HepG2 (cell line): Measurements from ENCODE around the gene FKBP10. TPM values are rescaled to one million over a fixed set of nuclear protein-coding genes. Genes with fewer than 3 reads are reported as not detected.
A peak's percentile ranks its signal among the peaks of the same experiment; 100 is the strongest.

Experiments used
- HMGXB4 ChIP-seq, 2 experiments: sonication (generic) in 1 of 2; formaldehyde crosslinking in 1 of 2; IDR thresholded peaks; 2 replicates each; pipeline versions ENCODE4 v1.4.0 to v1.6.1; 2018 to 2020; ENCODE audit warnings: missing genetic modification reagents in 2 of 2, borderline replicate concordance in 1 of 2, low read depth in 1 of 2, mild to moderate bottlenecking in 1 of 2, missing biosample characterization in 1 of 2
- HNF1B ChIP-seq: sonication (generic); formaldehyde crosslinking; IDR thresholded peaks from 2 replicates; pipeline ENCODE4 v1.5.1; 2020; ENCODE audit warnings: mild to moderate bottlenecking, moderate library complexity, missing genetic modification reagents
- NBN ChIP-seq: fragments of 450-650 bp; conservative IDR thresholded peaks from 2 replicates; pipeline ENCODE4 v1.6.1; 2017
- RFX5 ChIP-seq: IDR thresholded peaks from 2 replicates; pipeline ENCODE4 v1.6.1; 2011; ENCODE audit warnings: low read depth, low read length, improper control_type of control experiment
- SMYD3 ChIP-seq: sonication (generic); formaldehyde crosslinking; IDR thresholded peaks from 2 replicates; pipeline ENCODE4 v1.8.1; 2023; ENCODE audit warnings: mild to moderate bottlenecking, missing genetic modification reagents
- ZNF776 ChIP-seq: sonication (generic); formaldehyde crosslinking; IDR thresholded peaks from 2 replicates; pipeline ENCODE4 v1.4.0; 2020; ENCODE audit warnings: mild to moderate bottlenecking, missing genetic modification reagents
- polyA plus RNA-seq, 8 experiments: library from polyadenylated mRNA; depleted of rRNA in 3 of 8; stranded (reverse) in 7 of 8; unstranded in 1 of 8; fragments of >200 nt; fragmentation: Illumina TruSeq in 4 of 8; extraction: Trizol in 4 of 8; gene quantifications; 2 replicates each; pipeline versions ENCODE4 v1.2.1 to v1.2.3, GENCODE V29; 2011 to 2016; ENCODE audit warnings: low read depth in 4 of 8, missing spikeins in 1 of 8, mixed read lengths in 1 of 8; ENCODE audit not compliant: insufficient read depth in 1 of 8
- total RNA-seq, 5 experiments: library from RNA; depleted of rRNA; stranded (reverse); fragments of >200 nt; fragmentation: Illumina TruSeq; extraction: Trizol; gene quantifications; 2 replicates each; pipeline ENCODE4 v1.2.3, GENCODE V29; 2016; ENCODE audit warnings: low read depth in 1 of 5
- TF ChIP-seq, protein P1 (sequence below), 2 experiments: sonication (generic) in 1 of 2; formaldehyde crosslinking in 1 of 2; IDR thresholded peaks; 2 replicates each; pipeline versions ENCODE4 v1.4.0 to v1.6.1; 2016 to 2020; ENCODE audit warnings: borderline replicate concordance in 1 of 2, low read depth in 1 of 2, mild to moderate bottlenecking in 1 of 2, missing genetic modification reagents in 1 of 2
- TF ChIP-seq, protein P2 (sequence below): sonication (generic); formaldehyde crosslinking; IDR thresholded peaks from 2 replicates; pipeline ENCODE4 v1.5.1; 2020; ENCODE audit warnings: missing genetic modification reagents, mild to moderate bottlenecking, borderline replicate concordance
- TF ChIP-seq, protein P3 (sequence below): sonication (generic); formaldehyde crosslinking; IDR thresholded peaks from 2 replicates; pipeline ENCODE4 v1.4.0; 2020; ENCODE audit warnings: missing genetic modification reagents
- TF ChIP-seq, protein P4 (sequence below): sonication (generic); formaldehyde crosslinking; IDR thresholded peaks from 2 replicates; pipeline ENCODE4 v1.4.0; 2020; ENCODE audit warnings: mild to moderate bottlenecking, missing genetic modification reagents, borderline replicate concordance

Gene FKBP10
- total and polyA plus RNA-seq, 2 of the 13 experiments (the other 11 are each of a cell fraction or from before 2014, with no cell fraction given) = 149 to 573 TPM

DNA sequence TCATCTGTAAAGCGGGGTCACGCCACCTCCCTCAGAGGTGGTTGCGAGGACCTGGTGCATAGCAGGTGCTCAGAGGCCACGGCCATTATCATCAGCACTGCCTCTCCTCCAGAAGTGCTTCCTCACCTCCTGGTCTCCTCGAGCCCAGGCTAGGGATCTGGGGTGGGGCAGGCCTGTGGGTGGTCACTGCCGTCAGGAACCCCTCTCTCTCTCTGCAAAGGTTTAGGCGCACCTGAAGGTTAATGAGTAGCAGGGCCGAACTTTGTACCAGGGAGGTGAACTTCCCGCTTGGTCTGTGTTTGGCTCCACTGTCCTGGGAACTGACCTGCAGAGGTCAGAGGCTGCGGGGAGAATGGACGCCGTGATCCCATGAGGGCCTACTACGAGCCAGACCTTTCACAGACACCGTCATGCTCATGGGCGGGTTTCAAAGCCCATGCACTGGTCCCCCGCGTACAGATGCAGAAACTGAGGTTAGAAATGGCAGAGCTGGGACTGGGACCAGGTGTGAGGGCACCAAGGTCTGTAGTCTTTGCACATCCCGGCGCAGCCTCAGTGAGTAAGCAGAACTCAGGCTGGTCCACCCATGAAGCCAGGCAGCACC is 40.1 kb upstream of the FKBP10 start (continued):
- TF ChIP-seq, protein P1, sequence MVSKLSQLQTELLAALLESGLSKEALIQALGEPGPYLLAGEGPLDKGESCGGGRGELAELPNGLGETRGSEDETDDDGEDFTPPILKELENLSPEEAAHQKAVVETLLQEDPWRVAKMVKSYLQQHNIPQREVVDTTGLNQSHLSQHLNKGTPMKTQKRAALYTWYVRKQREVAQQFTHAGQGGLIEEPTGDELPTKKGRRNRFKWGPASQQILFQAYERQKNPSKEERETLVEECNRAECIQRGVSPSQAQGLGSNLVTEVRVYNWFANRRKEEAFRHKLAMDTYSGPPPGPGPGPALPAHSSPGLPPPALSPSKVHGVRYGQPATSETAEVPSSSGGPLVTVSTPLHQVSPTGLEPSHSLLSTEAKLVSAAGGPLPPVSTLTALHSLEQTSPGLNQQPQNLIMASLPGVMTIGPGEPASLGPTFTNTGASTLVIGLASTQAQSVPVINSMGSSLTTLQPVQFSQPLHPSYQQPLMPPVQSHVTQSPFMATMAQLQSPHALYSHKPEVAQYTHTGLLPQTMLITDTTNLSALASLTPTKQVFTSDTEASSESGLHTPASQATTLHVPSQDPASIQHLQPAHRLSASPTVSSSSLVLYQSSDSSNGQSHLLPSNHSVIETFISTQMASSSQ (IDR thresholded peaks at IDR 0.05; ENCODE audit: low read depth) = peak; percentile 95
- TF ChIP-seq, protein P1 (CRISPR knock-in tag; IDR thresholded peaks at IDR 0.05; ENCODE audit: borderline replicate concordance) = peak; percentile 98
- TF ChIP-seq SMYD3 (CRISPR knock-in tag) (no peak), ZNF776 (CRISPR knock-in tag) (no peak; the same call in 1 of the 2 replicates), RFX5 (no peak), HMGXB4 (CRISPR knock-in tag; IDR thresholded peaks at IDR 0.05; ENCODE audit: borderline replicate concordance in 1 of 2, low read depth in 1 of 2) (peak; percentile 55 to 68; a peak in 2 of 4 replicates), NBN (no peak), HNF1B (CRISPR knock-in tag) (peak; percentile 99)
- TF ChIP-seq, protein P2, sequence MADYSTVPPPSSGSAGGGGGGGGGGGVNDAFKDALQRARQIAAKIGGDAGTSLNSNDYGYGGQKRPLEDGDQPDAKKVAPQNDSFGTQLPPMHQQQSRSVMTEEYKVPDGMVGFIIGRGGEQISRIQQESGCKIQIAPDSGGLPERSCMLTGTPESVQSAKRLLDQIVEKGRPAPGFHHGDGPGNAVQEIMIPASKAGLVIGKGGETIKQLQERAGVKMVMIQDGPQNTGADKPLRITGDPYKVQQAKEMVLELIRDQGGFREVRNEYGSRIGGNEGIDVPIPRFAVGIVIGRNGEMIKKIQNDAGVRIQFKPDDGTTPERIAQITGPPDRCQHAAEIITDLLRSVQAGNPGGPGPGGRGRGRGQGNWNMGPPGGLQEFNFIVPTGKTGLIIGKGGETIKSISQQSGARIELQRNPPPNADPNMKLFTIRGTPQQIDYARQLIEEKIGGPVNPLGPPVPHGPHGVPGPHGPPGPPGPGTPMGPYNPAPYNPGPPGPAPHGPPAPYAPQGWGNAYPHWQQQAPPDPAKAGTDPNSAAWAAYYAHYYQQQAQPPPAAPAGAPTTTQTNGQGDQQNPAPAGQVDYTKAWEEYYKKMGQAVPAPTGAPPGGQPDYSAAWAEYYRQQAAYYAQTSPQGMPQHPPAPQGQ = no peak
- TF ChIP-seq, protein P3, sequence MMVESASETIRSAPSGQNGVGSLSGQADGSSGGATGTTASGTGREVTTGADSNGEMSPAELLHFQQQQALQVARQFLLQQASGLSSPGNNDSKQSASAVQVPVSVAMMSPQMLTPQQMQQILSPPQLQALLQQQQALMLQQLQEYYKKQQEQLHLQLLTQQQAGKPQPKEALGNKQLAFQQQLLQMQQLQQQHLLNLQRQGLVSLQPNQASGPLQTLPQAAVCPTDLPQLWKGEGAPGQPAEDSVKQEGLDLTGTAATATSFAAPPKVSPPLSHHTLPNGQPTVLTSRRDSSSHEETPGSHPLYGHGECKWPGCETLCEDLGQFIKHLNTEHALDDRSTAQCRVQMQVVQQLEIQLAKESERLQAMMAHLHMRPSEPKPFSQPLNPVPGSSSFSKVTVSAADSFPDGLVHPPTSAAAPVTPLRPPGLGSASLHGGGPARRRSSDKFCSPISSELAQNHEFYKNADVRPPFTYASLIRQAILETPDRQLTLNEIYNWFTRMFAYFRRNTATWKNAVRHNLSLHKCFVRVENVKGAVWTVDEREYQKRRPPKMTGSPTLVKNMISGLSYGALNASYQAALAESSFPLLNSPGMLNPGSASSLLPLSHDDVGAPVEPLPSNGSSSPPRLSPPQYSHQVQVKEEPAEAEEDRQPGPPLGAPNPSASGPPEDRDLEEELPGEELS (CRISPR knock-in tag) = peak; percentile 37; the same call in 1 of the 2 replicates
- TF ChIP-seq, protein P4, sequence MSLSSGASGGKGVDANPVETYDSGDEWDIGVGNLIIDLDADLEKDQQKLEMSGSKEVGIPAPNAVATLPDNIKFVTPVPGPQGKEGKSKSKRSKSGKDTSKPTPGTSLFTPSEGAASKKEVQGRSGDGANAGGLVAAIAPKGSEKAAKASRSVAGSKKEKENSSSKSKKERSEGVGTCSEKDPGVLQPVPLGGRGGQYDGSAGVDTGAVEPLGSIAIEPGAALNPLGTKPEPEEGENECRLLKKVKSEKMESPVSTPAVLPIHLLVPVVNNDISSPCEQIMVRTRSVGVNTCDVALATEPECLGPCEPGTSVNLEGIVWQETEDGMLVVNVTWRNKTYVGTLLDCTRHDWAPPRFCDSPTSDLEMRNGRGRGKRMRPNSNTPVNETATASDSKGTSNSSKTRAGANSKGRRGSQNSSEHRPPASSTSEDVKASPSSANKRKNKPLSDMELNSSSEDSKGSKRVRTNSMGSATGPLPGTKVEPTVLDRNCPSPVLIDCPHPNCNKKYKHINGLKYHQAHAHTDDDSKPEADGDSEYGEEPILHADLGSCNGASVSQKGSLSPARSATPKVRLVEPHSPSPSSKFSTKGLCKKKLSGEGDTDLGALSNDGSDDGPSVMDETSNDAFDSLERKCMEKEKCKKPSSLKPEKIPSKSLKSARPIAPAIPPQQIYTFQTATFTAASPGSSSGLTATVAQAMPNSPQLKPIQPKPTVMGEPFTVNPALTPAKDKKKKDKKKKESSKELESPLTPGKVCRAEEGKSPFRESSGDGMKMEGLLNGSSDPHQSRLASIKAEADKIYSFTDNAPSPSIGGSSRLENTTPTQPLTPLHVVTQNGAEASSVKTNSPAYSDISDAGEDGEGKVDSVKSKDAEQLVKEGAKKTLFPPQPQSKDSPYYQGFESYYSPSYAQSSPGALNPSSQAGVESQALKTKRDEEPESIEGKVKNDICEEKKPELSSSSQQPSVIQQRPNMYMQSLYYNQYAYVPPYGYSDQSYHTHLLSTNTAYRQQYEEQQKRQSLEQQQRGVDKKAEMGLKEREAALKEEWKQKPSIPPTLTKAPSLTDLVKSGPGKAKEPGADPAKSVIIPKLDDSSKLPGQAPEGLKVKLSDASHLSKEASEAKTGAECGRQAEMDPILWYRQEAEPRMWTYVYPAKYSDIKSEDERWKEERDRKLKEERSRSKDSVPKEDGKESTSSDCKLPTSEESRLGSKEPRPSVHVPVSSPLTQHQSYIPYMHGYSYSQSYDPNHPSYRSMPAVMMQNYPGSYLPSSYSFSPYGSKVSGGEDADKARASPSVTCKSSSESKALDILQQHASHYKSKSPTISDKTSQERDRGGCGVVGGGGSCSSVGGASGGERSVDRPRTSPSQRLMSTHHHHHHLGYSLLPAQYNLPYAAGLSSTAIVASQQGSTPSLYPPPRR (CRISPR knock-in tag) = peak; percentile 69
